ENCODE data around the gene PRR36. TPM values are rescaled to one million over a fixed set of nuclear protein-coding genes. Genes with fewer than 3 reads are reported as not detected.

Gene PRR36
- total RNA-seq, 2 experiments from 2014 or later = 0.10 to 0.15 TPM

DNA sequence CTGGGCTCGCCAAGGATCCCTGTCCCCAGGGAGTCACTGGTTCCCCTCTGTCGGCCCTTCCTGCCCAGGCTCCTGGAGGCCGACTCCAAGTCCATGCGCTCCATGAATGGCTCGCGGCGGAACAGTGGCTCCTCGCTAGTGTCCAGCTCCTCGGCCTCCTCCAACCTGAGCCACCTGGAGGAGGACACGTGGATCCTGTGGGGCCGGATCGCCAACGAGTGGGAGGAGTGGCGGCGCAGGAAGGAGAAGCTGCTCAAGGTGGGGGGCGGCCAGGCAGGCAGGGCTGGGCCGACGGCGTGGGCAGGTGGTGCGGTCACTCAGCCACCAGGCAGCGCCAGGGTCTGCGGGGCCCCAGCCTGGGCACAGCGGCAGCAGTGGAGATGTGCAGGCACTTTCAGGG, 26.5 kb downstream of the PRR36 start:
- DNase-seq = no peak
- H3K4me1 Mint-ChIP-seq = no peaks in the 10 kb centered on the region
- H3K9me3 Mint-ChIP-seq = no peaks in the 10 kb centered on the region
- H3K27ac Mint-ChIP-seq = no peak overlapping the region
- H3K27me3 Mint-ChIP-seq = no peaks in the 10 kb centered on the region
- H3K4me3 Mint-ChIP-seq = no peak overlapping the region
- ChIA-PET CTCF (no interaction called here), POLR2A (no interaction called here)
- H3K36me3 Mint-ChIP-seq (ENCODE audit: low read depth) = no peaks in the 10 kb centered on the region

DNA sequence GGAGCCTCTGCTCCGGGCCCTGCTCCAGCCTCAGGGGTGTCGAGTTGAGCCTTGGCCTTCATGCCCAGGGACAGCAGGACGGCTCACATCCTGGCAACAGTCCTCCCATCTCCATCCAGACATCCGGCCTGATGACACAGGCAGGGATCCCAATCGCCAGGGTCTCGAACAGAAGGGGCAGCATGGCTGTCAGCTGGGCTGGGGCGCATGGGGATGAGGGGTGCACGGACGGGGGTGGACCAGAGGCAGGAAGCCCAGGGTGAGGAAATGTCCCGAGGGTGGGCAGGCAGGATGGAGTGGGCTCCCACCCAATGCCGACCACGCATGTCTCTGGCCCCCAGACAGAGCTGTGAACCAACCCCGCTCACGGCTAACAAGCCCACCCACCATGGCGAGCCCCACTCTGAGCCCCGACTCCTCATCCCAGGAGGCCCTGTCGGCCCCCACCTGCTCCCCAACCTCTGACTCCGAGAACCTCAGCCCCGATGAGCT, 28.0 kb downstream of the PRR36 start:
- DNase-seq = no peak
- H3K27ac Mint-ChIP-seq = no peak overlapping the region

DNA sequence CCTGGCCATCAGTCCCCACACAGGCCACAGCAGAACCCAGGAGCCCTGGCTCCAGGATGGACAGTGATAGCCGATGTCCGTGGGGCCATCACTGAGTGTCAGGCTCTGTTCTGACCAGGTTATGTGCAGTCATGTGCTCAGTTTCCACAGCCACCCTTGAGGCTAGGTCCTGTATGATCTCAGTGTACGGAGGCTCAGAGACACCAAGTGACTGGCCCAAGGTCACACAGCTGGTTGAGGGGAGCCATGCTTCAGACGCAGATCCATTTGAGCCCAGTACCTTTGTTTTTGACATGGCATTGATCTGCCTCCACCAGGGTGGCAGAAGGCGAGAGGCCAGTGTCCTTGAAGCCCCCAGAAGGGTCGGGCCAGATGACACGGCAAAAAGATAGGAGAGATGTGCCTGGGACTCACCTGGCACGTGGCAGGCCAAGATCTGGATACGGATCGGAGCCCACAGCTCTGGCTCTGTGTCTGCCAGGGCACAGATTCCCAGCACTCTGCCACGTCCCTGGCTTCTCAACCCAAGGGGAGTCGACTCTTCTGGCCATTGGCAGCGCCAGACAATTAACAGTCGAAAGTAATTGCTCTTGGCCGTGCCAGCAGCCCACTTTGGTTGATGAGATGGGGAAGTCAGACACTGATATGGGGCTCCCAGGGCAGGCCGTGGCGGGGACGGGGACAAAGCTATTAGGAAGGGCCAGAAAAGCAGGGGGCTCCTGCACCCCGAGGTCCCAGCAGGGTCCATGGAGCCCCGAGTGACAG, 28.6 kb downstream of the PRR36 start:
- no peak for DNase-seq
- H3K27me3 Mint-ChIP-seq = no peaks in the 10 kb centered on the region
- H3K4me3 Mint-ChIP-seq = no peak overlapping the region
- ChIA-PET POLR2A (no interaction called here), CTCF (no interaction called here)
- no peak overlapping the region for H3K27ac Mint-ChIP-seq
- H3K36me3 Mint-ChIP-seq (ENCODE audit: low read depth) = no peaks in the 10 kb centered on the region
- peaks cover 2% of the 10 kb centered on the region for H3K9me3 Mint-ChIP-seq
- H3K4me1 Mint-ChIP-seq = no peaks in the 10 kb centered on the region

More for the DNA sequence above, 28.0 kb downstream of the PRR36 start:
- POLR2A ChIA-PET = no interaction called here
- H3K9me3 Mint-ChIP-seq = peaks cover under 1% of the 10 kb centered on the region
- H3K27me3 Mint-ChIP-seq = no peaks in the 10 kb centered on the region
- CTCF ChIA-PET = no interaction called here
- no peaks in the 10 kb centered on the region for H3K4me1 Mint-ChIP-seq
- H3K4me3 Mint-ChIP-seq = no peak overlapping the region
- H3K36me3 Mint-ChIP-seq (ENCODE audit: low read depth) = no peaks in the 10 kb centered on the region

DNA sequence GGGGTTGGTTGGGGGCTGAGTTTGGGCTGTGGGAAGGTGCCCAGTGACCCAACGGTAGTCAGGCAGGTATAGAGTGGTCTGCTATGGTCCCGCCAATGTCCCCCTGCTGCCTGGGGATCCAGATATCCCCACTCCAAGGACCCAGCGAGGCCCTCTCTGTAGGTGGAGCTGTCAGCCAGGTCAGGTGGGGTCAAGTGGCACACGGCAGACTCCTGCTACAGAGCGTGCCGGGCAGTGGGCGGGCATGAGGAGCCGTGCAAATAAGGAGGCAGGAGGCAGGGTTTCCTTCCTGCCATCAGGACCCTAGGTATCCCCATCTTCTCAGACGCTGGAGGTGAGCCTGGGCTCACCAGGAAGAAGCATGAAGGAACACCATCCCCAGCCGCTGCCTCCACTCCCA, 29.2 kb downstream of the PRR36 start:
- no peaks in the 10 kb centered on the region for H3K27me3 Mint-ChIP-seq
- H3K4me3 Mint-ChIP-seq = no peak overlapping the region
- CTCF ChIA-PET = no interaction called here
- DNase-seq = no peak
- POLR2A ChIA-PET = no interaction called here
- no peak overlapping the region for H3K27ac Mint-ChIP-seq
- no peaks in the 10 kb centered on the region for H3K4me1 Mint-ChIP-seq
- peaks cover 2% of the 10 kb centered on the region for H3K9me3 Mint-ChIP-seq
- no peaks in the 10 kb centered on the region for H3K36me3 Mint-ChIP-seq (ENCODE audit: low read depth)

DNA sequence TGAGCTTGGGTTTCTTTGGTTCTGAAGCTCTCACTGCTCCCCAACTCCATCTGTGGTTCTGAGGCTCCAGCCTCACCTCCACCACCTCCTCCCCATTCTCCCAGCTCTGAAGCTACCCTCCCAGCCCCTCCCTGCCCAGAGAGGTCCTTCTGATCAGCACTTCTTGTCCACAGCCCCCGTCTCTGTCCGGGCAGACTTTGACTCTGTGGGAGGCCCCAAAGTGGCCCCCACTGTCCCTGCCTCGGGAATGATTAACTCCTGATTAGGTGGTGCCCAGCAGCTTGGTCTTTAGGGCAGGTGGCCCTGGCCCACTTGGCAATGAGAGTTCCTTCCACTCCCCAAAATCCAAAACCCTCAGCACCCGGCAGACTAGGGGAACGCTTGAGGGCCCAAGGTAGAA, 29.8 kb downstream of the PRR36 start:
- no peak for DNase-seq
- no peaks in the 10 kb centered on the region for H3K36me3 Mint-ChIP-seq (ENCODE audit: low read depth)
- no peak overlapping the region for H3K27ac Mint-ChIP-seq
- no peak overlapping the region for H3K4me3 Mint-ChIP-seq
- no peaks in the 10 kb centered on the region for H3K27me3 Mint-ChIP-seq
- CTCF ChIA-PET = no interaction called here
- H3K9me3 Mint-ChIP-seq = peaks cover 2% of the 10 kb centered on the region
- POLR2A ChIA-PET = no interaction called here
- H3K4me1 Mint-ChIP-seq = no peaks in the 10 kb centered on the region

DNA sequence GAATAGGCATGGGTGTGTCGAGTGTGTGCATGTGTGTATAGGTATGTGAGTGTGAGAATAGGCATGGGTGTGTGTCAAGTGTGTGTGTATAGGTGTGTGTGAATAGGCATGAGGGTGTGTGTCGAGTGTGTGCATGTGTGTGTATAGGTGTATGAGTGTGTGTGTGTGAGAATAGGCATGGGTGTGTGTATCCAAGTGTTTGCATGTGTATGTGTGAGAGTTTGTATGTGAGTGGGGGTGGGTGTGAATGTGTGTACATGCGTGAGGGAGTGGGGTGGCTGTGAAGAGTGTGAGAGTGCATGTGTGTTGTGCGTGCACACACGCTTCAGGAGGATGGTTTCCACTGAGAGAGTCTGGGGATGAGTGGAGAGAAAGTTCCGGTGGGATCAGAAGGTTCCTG, 30.7 kb downstream of the PRR36 start:
- no peak overlapping the region for H3K4me3 Mint-ChIP-seq
- no peaks in the 10 kb centered on the region for H3K27me3 Mint-ChIP-seq
- CTCF ChIA-PET = no interaction called here
- H3K4me1 Mint-ChIP-seq = no peaks in the 10 kb centered on the region
- POLR2A ChIA-PET = no interaction called here
- H3K27ac Mint-ChIP-seq = no peak overlapping the region
- peaks cover 2% of the 10 kb centered on the region for H3K9me3 Mint-ChIP-seq
- H3K36me3 Mint-ChIP-seq (ENCODE audit: low read depth) = no peaks in the 10 kb centered on the region
- DNase-seq = no peak

DNA sequence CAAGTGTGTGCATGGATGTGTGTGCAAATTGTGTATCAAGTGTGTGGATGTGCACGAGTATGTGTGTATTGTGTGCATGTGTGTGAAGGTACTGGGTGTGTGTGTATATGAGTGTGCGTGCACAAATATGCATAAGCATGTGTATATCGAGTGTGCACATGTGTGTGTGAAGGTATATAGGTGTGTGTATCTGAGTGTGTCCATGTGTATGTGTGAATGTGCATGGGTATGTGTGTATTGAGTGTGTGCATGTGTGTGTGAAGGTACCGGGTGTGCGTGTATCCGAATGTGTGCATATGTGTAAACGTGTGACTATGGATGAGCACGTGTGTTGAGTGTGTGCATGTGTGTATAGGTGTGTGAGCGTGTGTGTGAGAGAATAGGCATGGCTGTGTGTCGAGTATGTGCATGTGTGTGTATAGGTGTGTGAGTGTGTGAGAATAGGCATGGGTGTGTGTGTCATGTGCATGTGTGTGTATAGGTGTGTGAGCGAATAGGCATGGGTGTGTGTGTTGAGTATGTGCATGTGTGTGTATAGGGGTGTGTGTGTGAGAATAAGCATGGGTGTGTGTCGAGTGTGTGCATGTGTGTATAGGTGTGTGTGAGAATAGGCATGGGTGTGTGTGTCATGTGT, 31.4 kb downstream of the PRR36 start:
- Mint-ChIP-seq H3K4me1 (no peaks in the 10 kb centered on the region), H3K27me3 (no peaks in the 10 kb centered on the region), H3K4me3 (no peak overlapping the region), H3K36me3 (ENCODE audit: low read depth) (no peaks in the 10 kb centered on the region), H3K9me3 (peaks cover 2% of the 10 kb centered on the region), H3K27ac (no peak overlapping the region)
- ChIA-PET POLR2A (no interaction called here), CTCF (no interaction called here)
- no peak for DNase-seq

DNA sequence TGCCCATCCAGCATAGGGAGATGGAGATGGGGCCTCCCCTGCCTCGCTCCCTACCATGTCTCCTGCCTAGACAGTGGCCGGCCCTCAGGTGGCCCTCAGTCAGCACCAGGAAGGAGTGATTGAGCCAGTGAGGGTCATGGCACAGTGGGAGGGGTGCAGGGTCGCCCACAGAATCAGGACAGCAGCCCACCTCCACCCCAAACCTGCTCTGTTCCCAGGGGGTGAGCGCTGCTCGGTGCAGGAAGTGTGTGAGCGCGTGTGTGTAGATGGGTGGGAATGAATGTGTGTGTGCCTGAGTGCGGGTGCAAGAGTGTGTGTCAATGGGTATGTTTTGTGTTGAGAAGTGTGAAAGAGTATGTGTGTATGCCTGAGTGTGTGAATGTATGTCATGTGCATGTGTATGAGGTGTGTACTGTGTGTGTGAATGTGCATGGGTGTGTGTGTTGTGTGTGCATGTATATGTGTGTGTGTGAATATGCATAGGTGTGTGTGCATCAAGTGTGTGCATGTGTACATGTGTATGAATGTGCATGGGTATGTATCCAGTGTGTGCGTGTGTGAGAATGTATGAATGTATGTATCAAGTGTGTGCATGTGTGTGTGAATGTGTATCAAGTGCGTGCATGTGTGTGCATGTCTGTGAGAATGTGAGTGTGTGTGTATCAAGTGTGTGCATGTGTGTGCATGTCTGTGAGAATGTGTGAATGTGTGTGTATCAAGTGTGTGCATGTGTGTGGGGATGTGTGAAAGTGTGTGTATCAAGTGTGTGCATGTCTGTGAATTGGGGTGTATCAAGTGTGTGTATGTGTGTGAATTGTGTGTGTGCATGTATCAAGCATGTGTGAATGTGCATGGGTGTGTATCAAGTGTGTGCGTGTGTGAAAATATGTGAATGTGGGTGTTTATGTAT, 32.2 kb downstream of the PRR36 start:
- no peak for DNase-seq
- CTCF ChIA-PET = no interaction called here
- Mint-ChIP-seq H3K27ac (no peak overlapping the region), H3K4me3 (no peak overlapping the region), H3K27me3 (no peaks in the 10 kb centered on the region), H3K4me1 (no peaks in the 10 kb centered on the region), H3K9me3 (peaks cover 2% of the 10 kb centered on the region), H3K36me3 (ENCODE audit: low read depth) (no peaks in the 10 kb centered on the region)
- POLR2A ChIA-PET = no interaction called here

DNA sequence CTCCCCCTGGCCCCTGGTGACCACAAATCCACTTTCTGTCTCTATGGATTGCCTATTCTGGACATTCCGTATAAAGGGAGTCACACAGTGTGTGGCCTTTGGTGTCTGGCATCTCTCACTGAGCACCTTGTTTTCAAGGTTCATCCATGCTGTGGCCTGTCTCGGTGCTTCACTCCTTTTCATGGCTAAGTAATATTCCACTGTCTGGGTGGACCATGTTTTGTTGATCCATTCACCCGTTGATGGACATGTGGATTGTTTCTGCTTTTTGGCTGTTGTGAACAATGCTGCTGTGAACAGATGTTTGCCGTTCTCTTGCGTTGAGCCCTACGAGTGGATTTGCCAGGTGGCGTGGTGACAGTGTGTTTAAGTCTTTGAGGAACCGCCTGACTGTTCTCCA, 33.6 kb downstream of the PRR36 start:
- ChIA-PET CTCF (no interaction called here), POLR2A (no interaction called here)
- no peak overlapping the region for H3K27ac Mint-ChIP-seq

DNA sequence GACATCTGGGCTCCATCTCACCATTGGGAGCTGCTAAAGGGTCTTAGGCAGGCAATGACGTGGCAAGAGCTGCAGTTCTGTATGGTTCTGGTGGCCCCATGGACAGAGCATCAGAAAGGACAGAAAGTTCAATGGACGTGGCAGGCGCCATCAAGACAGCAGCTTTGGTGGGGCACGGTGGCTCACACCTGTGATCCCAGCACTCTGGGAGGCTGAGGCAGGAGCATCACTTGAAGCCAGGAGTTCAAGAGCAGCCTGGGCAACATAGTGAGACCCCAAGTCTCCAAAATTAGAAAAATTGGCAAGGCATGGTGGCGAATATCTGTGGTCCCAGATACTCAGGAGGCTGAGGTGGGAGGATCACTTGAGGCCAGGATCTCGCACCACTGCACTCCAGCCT, 34.7 kb downstream of the PRR36 start:
- Mint-ChIP-seq H3K27me3 (no peaks in the 10 kb centered on the region), H3K9me3 (peaks cover 2% of the 10 kb centered on the region), H3K36me3 (ENCODE audit: low read depth) (no peaks in the 10 kb centered on the region), H3K4me3 (no peak overlapping the region), H3K27ac (no peak overlapping the region), H3K4me1 (no peaks in the 10 kb centered on the region)
- ChIA-PET CTCF (no interaction called here), POLR2A (no interaction called here)
- no peak for DNase-seq

More for the DNA sequence above, 33.6 kb downstream of the PRR36 start:
- DNase-seq = no peak
- H3K9me3 Mint-ChIP-seq = peaks cover 2% of the 10 kb centered on the region
- no peaks in the 10 kb centered on the region for H3K27me3 Mint-ChIP-seq
- H3K4me1 Mint-ChIP-seq = no peaks in the 10 kb centered on the region
- H3K4me3 Mint-ChIP-seq = no peak overlapping the region
- no peaks in the 10 kb centered on the region for H3K36me3 Mint-ChIP-seq (ENCODE audit: low read depth)

DNA sequence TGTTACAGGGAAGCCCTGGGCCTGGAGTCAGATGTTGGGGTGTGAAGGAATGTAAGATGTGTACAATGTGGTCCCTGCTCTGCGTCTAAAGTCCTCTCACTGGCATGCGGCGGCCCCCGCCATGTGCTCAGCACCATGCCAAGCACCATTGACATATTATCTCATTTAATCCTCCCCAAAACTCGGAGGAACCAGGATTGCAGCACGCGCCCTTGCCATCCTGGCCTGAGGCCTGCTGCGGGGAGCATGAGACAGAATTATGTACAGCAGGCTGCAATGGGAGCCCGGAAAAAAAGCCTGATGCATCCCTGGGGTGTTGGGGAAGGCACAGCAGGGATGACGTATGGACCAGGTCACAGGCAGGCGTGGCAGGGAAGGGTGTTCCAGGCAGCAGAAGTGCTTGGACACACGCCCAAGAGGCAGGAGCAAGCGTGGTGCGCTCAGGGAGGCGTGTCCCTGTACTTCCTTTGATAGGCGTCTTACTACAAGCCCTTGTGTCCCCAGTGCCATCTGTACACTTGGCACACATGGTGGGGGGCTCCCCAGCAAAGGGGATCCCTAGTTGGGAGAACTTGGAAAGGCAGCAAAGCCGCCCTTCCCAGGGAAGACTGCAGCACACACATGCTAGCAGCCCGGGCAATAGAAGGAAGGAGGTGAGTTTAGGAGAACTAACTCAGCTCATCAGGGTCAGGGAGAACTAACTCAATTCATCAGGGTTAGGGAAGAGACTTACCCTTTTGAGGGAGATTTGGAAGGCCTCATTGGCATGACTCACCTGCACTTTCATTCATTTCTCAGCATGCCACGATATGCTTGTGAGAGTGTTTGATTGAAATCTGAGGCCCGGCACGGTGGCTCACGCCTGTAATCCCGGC, 40.7 kb downstream of the PRR36 start:
- Mint-ChIP-seq H3K9me3 (no peaks in the 10 kb centered on the region), H3K4me3 (no peak overlapping the region), H3K27ac (no peak overlapping the region), H3K4me1 (peaks cover 21% of the 10 kb centered on the region), H3K27me3 (no peaks in the 10 kb centered on the region), H3K36me3 (ENCODE audit: low read depth) (no peaks in the 10 kb centered on the region)
- CTCF ChIA-PET = interaction anchor here (1.0 to 1.2 kb wide), 2 partner anchors 16 to 153 kb away, joined by 3 read pairs; partner anchors contain the start of gene TRAPPC5
- no peak for DNase-seq
- POLR2A ChIA-PET = no interaction called here

DNA sequence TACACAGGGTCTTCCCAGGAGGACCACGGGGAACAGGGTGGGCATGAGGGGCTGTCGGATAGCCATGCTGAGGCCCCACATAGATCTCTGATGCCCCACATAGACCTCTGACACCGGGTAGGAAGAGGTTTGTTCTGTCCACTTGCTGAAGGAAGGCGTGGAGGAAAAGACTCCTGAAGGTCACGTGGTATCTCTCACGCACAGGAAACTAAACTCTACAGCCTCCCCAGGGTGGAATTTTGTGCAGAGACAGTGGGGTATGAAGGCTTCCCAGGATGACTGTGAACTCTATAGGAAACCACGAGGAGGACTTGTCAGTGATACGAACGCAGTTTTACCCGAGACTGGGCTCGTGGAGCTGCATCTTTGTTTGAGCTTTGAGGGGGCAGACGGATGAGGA, 41.4 kb downstream of the PRR36 start:
- no peak for DNase-seq
- peaks cover 1% of the 10 kb centered on the region for H3K27me3 Mint-ChIP-seq
- POLR2A ChIA-PET = no interaction called here
- peaks cover 21% of the 10 kb centered on the region for H3K4me1 Mint-ChIP-seq
- no peak overlapping the region for H3K27ac Mint-ChIP-seq
- CTCF ChIA-PET = interaction anchor here (1.0 to 2.3 kb wide), 3 partner anchors 17 to 152 kb away, joined by 3 to 8 read pairs (median 3); partner anchors contain the start of gene TRAPPC5
- H3K36me3 Mint-ChIP-seq (ENCODE audit: low read depth) = no peaks in the 10 kb centered on the region
- H3K4me3 Mint-ChIP-seq = no peak overlapping the region
- no peaks in the 10 kb centered on the region for H3K9me3 Mint-ChIP-seq

Measured in activated CD4-positive, alpha-beta T cell treated with anti-CD3 and anti-CD28 coated beads, Interleukin-2, amount 10 ng/mL, durations not matched to agents 7 days and 5 days (primary cell).